HG02840 (cell line): Measurements from ENCODE around the gene AHI1.

Experiments
- ATAC-seq: cut with Tn5 transposase; IDR thresholded peaks from one replicate; pipeline ENCODE4 v1.9.1; 2021; ENCODE audit warnings: mild to moderate bottlenecking, moderate library complexity, moderate number of reproducible peaks; ENCODE audit not compliant: unreplicated experiment, low FRiP score

The AHI1 gene

DNA sequence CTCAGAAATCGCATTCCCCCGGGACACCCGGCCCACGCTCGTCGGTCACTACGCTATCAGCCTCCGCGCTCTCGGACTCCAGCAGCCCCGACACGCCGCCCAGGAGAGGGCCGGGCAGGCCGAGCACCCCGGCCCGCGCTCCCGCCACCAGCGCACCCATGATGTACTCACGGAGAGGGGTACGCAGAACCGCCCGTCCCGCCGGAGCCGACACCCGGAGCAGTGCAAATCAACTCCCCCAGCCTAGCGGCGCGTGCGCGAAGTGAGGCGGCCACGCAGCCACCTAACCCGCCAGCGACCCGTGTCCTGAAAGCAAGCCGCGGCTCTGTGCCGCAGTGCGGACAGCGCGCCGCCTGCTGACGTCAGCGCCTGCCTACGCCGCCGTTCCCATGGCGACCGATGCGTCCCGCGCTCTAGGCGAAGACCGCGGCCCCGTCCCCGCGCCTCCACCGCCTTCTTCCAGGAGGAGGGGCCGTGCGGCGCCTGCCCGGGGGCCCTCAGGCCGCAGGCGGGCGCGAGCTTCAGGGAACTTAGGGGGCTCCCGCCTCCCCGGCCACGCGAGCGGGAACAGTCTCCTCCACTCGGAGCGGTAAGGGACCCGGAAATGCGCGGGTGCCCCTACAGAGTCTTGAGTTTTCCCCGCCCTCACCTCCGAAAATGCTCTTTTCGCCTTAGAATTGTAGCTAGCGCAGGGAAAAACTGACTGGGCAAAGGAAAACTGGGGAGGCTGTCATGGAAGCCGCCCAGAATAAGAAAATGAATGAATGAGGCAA lies at the start of gene AHI1:
Gene AHI1 (minus strand): TSS at position 329 of the 773 bp plus-strand sequence. CDS start 5,503 bp downstream, outside the sequence.
- ATAC-seq, result peak; percentile 96

DNA sequence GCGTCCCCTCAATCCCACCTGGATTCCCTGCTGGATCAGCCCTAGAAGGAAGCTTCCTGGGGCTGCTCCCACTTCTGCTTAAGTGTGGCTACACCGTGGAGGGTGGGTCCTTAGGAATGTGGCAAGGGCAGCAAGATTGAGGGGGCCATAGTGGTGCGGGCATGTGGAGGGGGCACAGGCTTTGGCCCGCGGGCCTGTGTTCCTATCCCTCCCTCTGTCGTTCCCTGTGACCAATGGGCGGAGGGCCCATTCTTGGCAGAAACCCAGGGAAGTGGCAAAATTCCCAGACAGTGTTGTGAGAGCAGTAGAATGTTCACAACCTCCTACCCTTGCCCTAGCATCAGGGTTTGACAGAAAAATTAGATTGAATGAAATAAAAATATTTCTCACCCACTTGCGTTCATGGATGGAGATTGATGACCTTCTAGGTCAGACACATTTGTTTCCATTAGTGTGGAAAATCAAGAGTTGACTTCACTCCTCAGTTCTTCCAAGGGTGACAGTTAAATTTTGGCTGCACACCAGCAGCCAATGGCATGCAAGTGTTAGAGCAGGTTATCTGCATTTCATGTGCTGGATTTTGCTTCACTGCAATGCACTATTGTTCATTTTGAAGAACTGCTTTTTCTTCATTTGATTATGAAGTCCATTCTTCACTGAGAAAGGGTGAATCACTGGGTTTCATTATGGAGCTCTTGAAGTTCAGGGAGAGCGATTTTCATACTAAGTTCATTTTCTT lies 49.3 kb upstream of the AHI1 start:
- ATAC-seq, result no peak

DNA sequence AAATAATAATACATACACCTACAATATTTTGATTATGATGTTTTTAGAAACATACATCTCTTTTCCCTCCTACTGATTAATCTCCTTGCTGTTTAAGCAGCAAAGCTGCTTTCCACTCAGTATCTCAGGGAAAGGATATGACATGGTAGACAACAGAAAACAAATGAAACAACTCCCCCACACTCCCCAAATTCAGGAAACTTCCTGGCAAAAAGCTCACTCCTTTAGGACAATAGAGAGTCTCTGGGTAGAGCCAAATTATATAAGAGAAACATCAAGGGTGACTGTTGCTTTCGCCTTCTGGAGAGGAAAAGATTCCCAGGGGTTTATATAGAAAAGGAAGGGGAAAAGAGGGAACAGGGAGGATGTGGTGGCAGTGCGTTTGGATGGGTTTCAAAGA lies 48.7 kb upstream of the AHI1 start:
- ATAC-seq, result no peak

DNA sequence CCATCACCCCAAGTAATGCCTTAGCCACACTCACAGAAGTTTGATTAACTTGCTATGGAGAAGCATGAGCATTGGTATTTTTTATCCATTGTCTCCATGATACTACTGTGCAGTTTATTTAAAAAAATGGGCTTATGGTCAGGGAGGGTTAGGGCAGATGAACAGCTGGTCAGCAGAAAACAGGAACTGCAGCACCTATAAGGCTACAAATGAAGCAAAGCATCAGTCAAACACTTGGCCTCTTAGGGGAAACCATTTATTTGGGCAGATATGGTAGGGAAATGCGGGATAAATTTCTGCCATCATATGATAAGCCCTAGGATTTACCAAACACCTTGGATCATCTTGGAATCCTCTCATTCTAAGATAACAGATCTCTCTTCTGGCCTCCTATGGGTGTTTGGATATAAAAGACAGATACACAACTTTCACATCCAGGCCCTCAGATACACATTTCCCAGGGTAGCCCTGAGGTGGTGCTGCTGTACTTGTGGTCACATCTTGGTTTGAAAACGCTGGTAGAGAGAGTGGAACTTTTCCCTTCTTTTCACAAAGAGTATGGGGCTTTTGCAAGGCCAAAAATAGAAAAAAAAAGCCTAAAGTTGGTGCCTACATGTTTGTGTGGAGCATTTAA lies 42.8 kb upstream of the AHI1 start:
- ATAC-seq, result no peak

DNA sequence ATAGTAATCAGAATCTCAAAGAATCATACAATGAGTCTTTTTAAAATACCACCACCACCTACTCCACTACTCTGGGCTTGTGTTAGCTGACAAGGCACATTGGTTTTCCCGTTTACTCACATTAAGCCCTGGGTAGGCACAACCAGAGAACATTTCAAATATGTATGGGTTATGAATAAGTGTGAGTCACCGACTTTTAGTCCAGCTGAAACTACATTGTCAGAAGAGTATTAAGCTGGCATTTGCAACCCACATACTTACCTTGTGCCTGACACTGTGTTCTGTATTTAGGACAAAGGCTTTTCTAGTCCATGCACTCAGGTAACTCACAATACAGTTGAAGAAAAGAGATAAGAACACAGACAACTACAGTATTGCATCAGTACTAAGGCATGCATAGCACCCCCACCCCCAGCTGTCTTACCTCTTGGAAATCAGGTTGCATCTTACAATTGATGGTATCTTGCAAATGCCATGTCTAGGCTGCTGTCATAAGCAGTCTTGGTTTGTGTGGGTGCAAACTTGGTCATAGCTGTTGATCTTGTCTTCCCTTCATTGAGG lies 40.3 kb upstream of the AHI1 start:
- no peak for ATAC-seq

DNA sequence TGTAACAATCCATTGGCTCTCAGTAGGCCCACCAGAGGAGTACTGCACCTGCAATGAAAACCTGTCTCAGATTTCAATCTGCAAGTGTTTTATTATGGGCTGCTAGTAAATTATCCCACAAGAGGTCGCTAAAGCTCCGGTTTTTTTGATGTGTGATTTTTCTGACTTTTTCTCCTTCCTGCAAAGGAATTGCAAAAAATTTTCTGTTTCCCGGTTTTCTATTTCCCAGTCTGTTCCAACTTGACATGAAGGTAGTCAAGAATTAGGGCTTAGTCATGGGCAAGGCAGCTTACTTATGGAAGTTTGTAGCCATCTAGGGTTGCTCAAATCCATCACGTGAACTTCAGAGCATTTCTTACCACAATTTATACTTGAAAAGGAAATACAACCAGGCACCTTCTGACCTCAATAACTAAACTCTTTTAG lies 38.5 kb upstream of the AHI1 start:
- ATAC-seq, result no peak

DNA sequence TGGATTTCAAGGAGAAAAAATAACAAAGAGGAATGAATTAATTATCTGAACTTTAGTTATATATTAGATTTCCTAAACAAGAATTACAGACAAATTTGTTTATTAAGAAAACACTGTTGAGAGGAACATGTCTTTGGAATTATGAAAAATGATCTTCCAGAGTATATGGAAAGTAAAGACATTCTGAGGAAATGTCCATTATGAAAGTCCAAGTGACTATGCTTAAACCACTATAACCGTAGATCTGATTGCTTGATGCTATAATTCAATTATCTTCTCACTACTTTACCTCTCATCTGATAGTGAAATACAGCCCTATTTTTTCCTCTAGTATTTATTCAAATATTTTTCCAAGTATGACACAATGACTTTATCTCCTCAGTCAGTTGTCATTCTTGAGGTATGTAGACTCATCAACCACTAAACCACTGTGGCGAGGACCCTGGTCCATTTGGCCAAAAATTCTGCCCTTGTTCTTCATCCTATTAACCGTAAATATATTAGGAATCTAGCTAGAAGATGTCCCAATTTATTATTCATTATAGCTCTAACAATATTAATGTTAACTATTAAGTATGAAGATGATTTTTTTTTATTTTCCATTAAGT lies 37.3 kb upstream of the AHI1 start:
- ATAC-seq, result no peak

DNA sequence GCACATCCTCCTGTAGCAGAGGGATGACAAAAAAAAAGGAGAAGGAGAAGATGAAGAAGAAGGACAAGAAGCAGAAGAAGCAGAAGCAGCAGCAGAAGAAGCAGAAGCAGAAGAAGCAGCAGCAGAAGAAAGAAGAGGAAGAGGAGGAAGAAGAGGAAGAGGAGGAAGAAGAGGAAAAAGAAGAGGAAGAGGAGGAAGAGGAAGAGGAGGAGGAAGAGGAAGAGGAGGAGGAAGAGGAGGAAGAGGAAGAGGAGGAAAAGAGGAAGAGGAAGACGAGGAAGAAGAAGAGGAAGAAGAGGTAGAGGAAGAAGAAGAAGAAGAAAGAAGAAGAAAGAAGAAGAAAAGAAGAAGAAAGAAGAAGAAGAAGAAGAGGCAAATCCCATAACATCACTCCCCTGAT lies 35.0 kb upstream of the AHI1 start:
- ATAC-seq, result no peak

DNA sequence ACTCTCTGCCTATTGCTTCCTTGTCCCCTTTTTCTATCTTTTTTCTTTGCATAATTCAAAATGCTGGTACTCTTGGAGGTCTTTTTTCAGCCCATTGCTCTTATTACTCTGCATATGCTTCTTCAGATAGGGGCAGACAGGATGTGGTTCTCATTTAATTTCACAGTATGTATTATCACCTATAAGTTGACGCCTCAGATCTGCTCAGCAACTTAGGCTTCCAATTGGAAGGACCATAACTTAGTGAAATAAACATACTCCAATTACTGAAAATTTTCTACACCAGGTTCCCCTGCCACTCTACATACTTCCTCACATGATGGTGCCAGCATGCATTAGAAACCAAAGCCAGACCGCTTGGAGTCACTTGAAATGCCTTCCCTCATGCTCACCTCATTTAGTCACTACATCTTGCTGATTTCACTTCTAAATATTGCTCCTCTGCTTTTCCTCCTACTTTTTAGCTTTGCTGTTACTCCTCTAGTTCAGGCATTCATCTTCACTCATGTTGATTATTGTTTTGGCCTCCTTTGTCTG lies 34.5 kb upstream of the AHI1 start:
- no peak for ATAC-seq

DNA sequence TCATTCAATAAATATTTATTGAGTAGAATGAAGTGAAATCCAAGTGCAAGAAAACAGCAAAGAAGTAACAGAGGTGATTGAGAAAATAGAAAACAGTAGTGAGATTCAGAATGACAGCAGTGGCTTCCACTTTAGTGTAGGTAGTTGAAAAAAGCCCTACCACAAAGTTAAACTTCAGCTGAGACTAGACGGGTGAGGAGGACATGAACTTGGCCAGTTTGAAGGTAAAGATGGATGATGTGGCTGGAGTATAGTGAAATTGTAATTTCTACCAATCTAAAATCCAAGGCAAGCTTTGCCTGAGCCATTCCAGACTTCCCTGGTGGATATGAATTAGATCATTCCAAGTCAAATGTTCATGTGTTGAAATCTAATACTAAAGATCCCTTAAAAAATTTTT lies 32.6 kb upstream of the AHI1 start:
- no peak for ATAC-seq

DNA sequence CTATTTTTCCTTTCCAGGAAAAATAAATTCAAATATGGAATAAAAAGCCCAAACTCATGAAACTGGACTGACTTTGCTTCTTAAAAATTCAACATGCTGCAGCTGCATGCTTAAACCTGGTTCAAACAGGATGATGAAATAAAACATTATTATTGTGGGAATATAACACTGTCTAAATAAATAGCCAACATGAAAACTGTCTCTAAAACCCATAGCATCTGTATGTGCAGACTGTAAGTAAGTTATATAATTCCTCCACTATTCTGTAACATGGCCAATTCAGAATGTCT lies 30.4 kb upstream of the AHI1 start:
- ATAC-seq, result no peak

DNA sequence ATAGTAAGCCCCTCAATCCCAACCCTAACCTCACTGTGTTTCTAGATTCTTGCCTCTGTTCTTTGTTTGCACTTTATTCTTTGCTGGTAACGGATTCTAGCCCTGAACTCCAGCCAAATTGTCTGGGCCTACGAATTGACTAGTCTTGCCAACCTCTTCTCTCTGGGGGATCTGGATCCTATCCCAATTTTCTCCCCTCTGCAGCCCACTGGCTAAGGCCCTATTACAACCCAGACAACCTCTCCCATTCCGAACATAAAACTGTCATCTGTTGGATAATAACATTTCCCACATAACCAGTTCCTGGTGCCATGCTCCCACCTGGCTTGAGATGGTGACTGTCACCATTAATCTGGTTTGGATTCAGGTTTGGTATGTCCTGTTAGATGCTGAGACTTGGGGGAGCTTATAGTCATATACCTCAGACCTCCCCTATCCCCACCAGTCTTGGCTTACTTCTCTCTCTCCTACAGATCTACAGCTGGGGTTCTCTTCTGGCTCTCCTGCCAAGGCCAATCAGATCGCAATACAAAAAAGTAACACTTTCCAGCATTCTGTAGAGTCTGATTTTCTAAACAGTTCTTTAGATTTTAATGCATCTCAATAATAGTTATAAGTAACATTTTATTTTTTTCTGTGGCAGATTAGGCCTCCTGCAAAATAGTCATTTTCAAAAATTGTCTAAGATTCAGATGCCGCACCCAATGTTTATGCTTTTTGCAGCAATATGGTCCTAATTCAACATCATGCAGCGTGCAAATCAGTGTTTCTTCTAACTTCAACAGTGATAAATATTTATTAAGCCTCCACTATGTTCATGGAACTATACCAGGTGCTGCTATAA lies 29.8 kb upstream of the AHI1 start:
- no peak for ATAC-seq

DNA sequence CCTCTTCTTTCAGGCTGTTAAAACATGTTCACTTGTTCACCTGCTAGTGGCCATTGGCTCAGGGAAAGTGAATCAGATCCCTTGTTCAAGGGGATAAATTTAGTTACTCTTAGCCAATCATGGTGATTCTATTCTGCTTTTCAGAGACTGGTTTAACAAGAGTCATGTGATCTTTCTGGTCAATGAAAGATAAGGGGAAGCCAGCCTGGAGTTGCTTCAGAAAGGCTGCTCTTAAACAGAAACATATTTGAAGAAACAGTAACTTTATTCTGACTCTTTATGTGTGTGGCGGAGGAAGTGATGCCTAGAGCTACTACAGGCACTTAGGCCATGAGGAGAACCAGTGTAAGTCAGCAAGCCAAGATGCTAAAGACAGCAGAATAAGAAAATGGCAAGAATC lies 28.1 kb upstream of the AHI1 start:
- no peak for ATAC-seq

DNA sequence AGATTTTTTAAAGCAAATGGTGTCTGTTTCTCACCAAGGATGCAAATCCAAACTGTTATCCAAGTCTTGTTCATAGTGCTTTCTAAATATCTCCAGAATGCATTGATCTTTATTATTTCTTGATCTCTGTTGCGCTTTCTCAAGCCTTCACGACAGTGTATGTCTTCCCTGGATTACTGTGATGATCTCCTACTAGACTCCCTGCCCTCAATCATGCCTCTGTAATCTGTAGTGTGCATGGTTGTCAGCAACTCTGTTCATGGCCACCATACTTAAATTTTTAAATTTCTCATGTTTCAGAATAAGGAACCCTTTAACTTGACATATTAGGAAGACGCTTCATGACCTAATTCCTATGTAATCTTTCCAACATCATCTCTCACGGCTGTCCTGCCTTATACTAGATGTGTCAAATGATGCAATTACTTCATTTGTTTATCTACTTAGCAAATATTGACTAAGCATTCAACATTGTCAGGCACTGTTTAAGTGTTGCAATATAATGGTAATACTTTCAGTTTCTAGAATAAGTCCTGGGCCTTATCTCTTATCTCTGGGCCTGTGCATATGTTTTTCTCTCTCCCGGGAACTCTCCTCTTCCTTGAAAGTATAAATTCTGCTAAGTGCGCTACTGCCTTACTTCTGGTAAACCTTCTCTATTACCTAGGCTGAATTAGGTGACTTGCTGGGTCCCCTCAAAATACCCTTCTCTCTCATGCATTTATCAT lies 25.6 kb upstream of the AHI1 start:
- ATAC-seq, result no peak

DNA sequence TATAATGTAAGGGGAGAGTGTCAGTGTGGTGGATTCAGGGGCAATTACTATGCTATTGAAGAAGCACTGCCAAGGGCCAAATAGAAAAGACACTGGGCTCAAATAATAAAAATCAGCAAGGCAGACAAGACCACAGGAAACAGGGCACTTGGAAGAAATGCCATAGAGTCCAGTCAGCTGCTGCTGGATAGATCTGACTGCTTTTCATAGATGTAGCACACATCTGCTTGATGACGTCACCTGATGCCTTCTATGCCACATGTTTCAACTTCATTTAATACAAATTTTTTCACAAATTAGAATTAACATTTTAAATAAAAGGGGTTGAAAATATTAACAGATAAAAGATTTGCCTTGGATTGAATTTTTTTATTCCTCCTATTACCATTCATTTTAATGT lies 23.9 kb upstream of the AHI1 start:
- no peak for ATAC-seq

DNA sequence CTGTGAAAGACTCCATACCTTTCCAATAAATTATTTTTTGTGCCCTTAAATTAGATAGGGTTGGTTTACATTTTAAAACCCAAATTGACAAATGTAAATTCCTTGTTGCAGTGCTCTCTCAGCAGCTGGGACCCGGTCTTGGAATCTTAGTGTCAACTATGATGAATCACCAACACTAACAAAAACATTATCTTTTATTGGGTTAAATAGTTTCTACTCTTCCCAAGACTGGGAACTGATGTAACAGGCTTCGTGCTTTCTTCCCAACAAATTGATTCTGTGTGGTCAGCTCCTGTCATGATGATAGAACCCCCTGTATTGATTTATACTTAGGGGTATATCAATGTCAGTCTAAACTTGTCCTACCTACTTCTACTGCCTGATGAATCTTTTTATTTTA lies 23.2 kb upstream of the AHI1 start:
- no peak for ATAC-seq

DNA sequence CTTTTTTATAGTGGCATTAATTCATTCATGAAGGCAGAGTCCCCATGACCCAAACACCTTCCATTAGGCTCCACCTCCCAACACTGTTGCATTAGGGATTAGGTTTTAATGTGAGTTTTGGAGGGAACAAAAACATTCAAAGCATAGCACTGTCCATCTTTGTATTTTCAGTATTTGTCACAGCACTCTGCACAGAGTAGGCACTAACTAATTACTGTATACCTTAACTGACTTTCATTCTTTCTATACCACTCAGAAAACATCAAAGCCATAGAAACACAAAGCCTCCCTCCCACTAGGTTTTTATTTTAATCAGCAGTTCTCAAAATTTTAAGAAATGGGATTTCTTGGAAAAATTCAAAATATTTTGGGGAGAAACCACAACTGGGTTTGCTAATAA lies 21.8 kb upstream of the AHI1 start:
- no peak for ATAC-seq

DNA sequence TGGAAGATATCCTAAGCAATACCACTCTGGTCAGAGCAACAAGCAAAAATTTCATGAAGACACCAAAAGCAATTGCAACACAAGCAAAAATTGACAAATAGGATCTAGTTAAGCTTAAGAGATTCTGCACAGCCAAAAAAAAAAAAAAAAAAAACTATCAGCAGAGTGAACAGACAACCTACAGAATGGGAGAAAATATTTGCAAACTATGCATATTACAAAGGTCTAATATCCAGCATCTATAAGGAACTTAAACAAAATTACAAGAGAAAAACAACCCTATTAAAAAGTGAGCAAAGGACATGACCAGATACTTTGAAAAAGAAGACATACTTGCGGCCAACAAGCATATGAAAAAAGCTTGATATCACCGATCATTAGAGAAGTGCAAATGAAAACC lies 20.0 kb upstream of the AHI1 start:
- ATAC-seq, result no peak

DNA sequence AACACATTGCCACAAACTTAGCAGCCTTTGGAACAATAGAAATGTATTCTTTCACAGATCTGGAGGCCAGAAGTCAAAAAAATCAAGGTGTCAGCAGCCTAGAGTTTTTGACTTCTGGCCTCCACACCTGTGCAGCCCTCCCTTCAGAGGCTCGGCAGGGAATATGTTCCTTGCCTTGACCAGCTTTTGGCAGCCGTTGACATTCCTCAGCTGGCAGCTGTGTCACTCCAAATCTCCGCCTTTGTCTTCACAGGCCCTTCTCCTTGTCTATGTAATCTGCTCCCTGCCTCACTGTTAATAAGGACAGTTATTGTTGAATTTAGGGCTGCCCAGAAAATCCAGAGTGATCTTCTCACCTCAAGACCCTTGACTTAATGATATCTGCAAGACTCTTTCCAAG lies 17.2 kb upstream of the AHI1 start:
- no peak for ATAC-seq
